GM12801 (cell line): ENCODE data around the gene ABAT.

Source experiments
- CTCF ChIP-seq: IDR thresholded peaks from one replicate; pipeline ENCODE4 v1.5.1; 2011; ENCODE audit warnings: control low read depth; ENCODE audit not compliant: insufficient read length; ENCODE audit errors: extremely low read depth

ABAT gene

DNA sequence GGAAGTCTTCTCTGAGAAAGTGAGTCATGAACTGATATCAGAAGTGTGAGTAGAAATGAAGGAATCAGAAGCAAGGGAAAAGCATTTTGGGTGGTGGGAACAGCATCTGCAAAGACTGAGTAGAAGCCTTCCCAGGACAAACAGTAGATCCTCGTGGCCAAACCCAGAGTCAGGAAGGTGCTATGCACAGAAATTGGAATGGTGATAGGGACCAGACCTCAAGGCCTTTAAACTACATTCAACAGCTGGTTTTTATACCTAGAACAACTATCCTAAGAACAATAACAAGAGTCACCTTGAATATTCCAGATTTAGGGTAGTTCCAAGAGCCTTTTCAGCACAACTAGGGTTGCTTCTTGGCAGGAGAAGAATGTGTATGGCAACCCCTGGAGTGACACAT, 15.3 kb downstream of the ABAT start:
- TF ChIP-seq CTCF = no peak

- TF ChIP-seq CTCF = no peak
Measured at GRCh38 chr16:8691728-8692127, 17.3 kb downstream of the ABAT start.

DNA sequence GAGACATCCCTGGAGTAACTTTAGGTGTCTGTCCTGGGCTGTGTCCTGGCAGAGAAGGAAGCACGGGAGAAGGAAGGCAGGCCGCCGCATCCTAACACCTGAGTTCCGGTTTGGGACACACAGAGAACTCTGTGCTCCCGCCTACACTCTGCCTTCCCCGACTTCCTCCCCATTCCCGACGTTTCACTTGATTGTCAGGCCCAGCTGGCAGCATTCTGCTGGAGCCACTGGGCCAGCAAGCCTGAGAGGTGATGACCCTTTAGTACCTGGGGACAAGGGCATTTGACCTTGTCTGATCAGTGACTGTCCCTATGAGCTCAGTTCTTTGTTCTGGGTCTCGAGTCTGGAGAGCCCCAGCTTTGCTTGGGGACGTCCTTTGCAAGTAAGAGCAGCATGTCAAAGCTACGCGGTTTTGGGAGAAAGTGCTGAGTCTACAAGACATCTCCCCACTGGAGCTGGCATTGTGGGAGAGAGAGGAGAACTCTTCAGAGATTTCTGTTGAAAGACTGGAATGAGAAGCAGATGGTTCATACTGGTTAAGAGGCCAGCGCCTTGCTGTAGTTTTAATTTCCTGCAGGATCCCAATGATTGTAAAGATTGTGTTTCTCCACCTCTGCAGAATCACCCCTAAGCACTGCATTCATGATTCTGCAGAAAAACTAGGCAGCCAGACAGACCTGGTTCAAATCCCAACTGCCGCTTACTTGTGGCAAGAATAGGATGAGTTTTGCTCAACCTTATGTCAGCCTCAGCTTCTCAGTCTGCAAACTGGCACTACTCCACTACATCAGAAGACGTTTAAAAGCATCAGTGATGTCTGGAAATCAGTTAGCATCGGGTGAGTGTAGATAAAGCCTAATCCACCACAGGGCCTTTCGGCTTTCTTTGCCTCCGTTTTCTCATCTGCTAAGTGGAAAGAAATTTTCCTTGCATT, 20.6 kb downstream of the ABAT start:
- TF ChIP-seq CTCF = no peak

GRCh38 chr16:8696880-8697279, 22.5 kb downstream of the ABAT start:
- no peak for TF ChIP-seq CTCF

GRCh38 chr16:8697965-8698364, 23.5 kb downstream of the ABAT start:
- no peak for TF ChIP-seq CTCF

DNA sequence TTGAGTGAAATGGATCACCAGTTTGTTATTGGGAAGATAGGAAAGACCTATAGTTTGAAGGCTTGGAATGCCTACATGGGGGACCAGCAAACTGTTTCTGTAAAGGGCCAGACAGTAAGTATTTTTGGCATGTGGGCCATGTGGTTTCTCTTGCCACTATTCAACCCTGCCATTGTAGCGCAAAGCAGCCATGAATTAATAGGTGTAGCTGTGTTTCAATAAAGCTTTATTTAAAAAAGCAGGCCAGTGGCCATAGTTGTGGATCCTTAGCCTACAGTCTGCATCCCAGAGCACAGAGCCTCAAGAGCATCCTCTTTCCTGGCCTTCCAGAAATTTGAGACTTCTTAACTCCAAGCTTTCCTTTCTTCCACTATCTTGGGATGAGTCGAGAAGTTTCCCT, 29.3 kb downstream of the ABAT start:
- TF ChIP-seq CTCF = no peak

- no peak for TF ChIP-seq CTCF
Measured at GRCh38 chr16:8704098-8704497, 29.7 kb downstream of the ABAT start.
